Measurements from ENCODE around the gene ANKS4B. TPM values are rescaled to one million over a fixed set of nuclear protein-coding genes. Genes with fewer than 3 reads are reported as not detected.

The ANKS4B gene
- total RNA-seq, 4 donors from 2014 or later: not detected

DNA sequence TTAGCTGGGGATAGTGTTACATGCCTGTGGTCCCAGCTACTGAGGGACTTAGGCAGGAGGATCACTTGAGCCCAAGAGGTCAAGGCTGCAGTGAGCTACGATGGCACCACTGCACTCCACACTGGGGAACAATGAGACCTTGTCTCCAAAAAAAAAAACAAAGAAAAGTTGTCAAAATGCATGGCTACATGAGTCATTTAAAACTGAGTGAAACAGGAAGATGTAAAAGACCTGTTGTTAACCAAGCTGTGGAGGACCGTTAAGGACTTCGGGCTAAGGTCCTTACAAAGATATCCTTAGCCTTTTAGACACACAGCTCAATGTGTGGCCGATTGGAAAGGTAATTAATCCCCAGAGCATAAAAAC, 47.2 kb upstream of the ANKS4B start:
- Histone ChIP-seq H3K9me3 (no peaks in the 10 kb centered on the region), H3K36me3 (peaks cover 8 to 19% (median 13%) of the 10 kb centered on the region in 4 donors), H3K27ac (replicated peaks in 1 of 4) (no peak overlapping the region), H3K4me3 (no peak overlapping the region), H3K27me3 (no peaks in the 10 kb centered on the region), H3K4me1 (peaks cover 0 to 9% (median 7%) of the 10 kb centered on the region in 4 donors)
- intact Hi-C loops (cut with DNase I): loop anchor here (5.0 to 10.0 kb wide), 2 partner anchors 91 to 368 kb away; partner anchors contain the start of gene CRYM
- WGBS: 63% methylated on average over 4 of the region's 4 CpGs
- DNase-seq (ENCODE audit: extremely low spot score): no peak
- TF ChIP-seq POLR2A (IDR thresholded peaks at IDR 0.05; ENCODE audit: low read depth) (no peak), POLR2AphosphoS5 (IDR thresholded peaks at IDR 0.05) (no peak), EP300 (IDR thresholded peaks at IDR 0.05) (no peak)
- TF ChIP-seq, protein P1, sequence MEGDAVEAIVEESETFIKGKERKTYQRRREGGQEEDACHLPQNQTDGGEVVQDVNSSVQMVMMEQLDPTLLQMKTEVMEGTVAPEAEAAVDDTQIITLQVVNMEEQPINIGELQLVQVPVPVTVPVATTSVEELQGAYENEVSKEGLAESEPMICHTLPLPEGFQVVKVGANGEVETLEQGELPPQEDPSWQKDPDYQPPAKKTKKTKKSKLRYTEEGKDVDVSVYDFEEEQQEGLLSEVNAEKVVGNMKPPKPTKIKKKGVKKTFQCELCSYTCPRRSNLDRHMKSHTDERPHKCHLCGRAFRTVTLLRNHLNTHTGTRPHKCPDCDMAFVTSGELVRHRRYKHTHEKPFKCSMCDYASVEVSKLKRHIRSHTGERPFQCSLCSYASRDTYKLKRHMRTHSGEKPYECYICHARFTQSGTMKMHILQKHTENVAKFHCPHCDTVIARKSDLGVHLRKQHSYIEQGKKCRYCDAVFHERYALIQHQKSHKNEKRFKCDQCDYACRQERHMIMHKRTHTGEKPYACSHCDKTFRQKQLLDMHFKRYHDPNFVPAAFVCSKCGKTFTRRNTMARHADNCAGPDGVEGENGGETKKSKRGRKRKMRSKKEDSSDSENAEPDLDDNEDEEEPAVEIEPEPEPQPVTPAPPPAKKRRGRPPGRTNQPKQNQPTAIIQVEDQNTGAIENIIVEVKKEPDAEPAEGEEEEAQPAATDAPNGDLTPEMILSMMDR (IDR thresholded peaks at IDR 0.05): no peak

DNA sequence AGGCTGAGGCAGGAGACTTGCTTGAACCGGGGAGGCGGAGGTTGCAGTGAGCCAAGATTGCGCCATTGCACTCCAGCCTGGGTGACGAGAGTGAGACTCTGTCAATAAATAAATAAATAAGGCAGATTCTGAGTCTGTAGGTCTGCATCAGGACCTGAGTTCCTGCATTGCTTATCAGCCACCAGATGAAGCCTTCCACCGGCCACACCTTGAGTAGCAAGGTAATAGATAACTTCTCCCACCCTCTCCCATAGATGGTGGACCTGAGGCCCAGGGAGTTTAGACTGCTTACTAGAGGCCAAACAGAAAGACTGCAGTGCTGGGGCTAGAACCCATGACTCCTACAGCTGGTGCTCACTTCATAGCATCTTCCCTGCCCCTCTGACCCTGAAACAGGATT, 44.2 kb upstream of the ANKS4B start:
- no peaks in the 10 kb centered on the region for H3K36me3 ChIP-seq
- H3K9me3 ChIP-seq: no peaks in the 10 kb centered on the region
- no peak for DNase-seq (ENCODE audit: extremely low spot score)
- H3K4me1 ChIP-seq: peaks cover 0 to 9% (median 7%) of the 10 kb centered on the region in 4 donors
- H3K27me3 ChIP-seq: no peaks in the 10 kb centered on the region
- intact Hi-C loops (cut with DNase I): loop anchor here (2.0 to 10.0 kb wide), 3 partner anchors 88 to 365 kb away; partner anchors contain the start of gene CRYM
- TF ChIP-seq, protein P1 (IDR thresholded peaks at IDR 0.05): no peak
- TF ChIP-seq POLR2AphosphoS5 (IDR thresholded peaks at IDR 0.05) (no peak), POLR2A (IDR thresholded peaks at IDR 0.05; ENCODE audit: low read depth) (no peak), EP300 (IDR thresholded peaks at IDR 0.05) (no peak)
- no peak overlapping the region for H3K27ac ChIP-seq (replicated peaks in 1 of 4)
- 85% methylated on average over 5 of the region's 5 CpGs for WGBS
- H3K4me3 ChIP-seq: no peak overlapping the region

- no peaks in the 10 kb centered on the region for H3K9me3 ChIP-seq
- H3K36me3 ChIP-seq: no peaks in the 10 kb centered on the region
- intact Hi-C loops (cut with DNase I): no loop called here
- H3K4me3 ChIP-seq: no peak overlapping the region
- 95% methylated on average over 4 of the region's 4 CpGs for WGBS
- no peaks in the 10 kb centered on the region for H3K27me3 ChIP-seq
- no peak overlapping the region for H3K27ac ChIP-seq (replicated peaks in 1 of 4)
- no peak for DNase-seq (ENCODE audit: extremely low spot score)
- no peak for TF ChIP-seq POLR2AphosphoS5 (IDR thresholded peaks at IDR 0.05)
- no peak for TF ChIP-seq EP300 (IDR thresholded peaks at IDR 0.05)
- TF ChIP-seq, protein P1 (IDR thresholded peaks at IDR 0.05): no peak
- H3K4me1 ChIP-seq: peaks cover 0 to 9% (median 7%) of the 10 kb centered on the region in 4 donors
Measured at GRCh38 chr16:21190013-21190412, 43.5 kb upstream of the ANKS4B start.

- Histone ChIP-seq H3K27ac (replicated peaks in 1 of 4) (no peak overlapping the region), H3K4me3 (no peak overlapping the region), H3K36me3 (no peaks in the 10 kb centered on the region), H3K4me1 (peaks cover 0 to 9% (median 7%) of the 10 kb centered on the region in 4 donors), H3K9me3 (no peaks in the 10 kb centered on the region), H3K27me3 (no peaks in the 10 kb centered on the region)
- TF ChIP-seq POLR2AphosphoS5 (IDR thresholded peaks at IDR 0.05) (no peak), EP300 (IDR thresholded peaks at IDR 0.05) (no peak)
- TF ChIP-seq, protein P1 (IDR thresholded peaks at IDR 0.05): no peak
- intact Hi-C loops (cut with DNase I): no loop called here
- no peak for DNase-seq (ENCODE audit: extremely low spot score)
Measured at GRCh38 chr16:21190599-21190998, 42.9 kb upstream of the ANKS4B start.

DNA sequence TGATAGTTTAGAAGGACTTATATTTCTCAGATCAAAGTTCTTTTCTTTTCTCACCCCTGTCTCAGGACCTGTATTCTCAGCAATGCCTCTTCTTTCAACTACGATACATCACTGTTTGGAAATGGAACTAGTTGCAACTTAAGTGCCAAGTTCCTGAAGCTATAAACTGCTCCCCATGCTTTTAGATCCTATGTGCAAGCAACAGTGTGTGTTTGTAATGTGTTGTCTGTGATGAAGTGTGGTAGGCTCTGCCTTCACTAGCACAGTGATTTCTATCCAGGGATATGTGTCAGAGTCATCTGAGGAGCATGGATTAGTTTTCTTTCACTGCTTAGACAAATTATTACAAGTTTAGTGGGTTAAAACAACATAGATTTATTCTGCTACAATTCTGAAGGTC, 40.5 kb upstream of the ANKS4B start:
- TF ChIP-seq POLR2AphosphoS5 (IDR thresholded peaks at IDR 0.05) (no peak), EP300 (IDR thresholded peaks at IDR 0.05) (no peak), POLR2A (IDR thresholded peaks at IDR 0.05; ENCODE audit: low read depth) (no peak)
- TF ChIP-seq, protein P1 (IDR thresholded peaks at IDR 0.05): no peak
- H3K36me3 ChIP-seq: no peaks in the 10 kb centered on the region
- no peak overlapping the region for H3K27ac ChIP-seq (replicated peaks in 1 of 4)
- 73% methylated on average over 1 of the region's 1 CpG for WGBS
- no peak overlapping the region for H3K4me3 ChIP-seq
- no peaks in the 10 kb centered on the region for H3K27me3 ChIP-seq
- intact Hi-C loops (cut with DNase I): no loop called here
- DNase-seq (ENCODE audit: extremely low spot score): no peak
- peaks cover 0 to 9% (median 7%) of the 10 kb centered on the region in 4 donors for H3K4me1 ChIP-seq
- no peaks in the 10 kb centered on the region for H3K9me3 ChIP-seq
